HTERT RPE-1 (cell line): ENCODE measurements around the gene SLC40A1.

ENCODE experiments used
- in situ Hi-C: fragments of 300-500 bp; cut with MboI; formaldehyde crosslinking; loops from 4 replicates; pipeline ENCODE4 v1.14.3; 2020; ENCODE audit warnings: low sequenced_read_pairs

SLC40A1 gene

GRCh38 chr2:189516546-189516945 lies 64.0 kb downstream of the SLC40A1 start:
- in situ Hi-C loops, result no loop called here

DNA sequence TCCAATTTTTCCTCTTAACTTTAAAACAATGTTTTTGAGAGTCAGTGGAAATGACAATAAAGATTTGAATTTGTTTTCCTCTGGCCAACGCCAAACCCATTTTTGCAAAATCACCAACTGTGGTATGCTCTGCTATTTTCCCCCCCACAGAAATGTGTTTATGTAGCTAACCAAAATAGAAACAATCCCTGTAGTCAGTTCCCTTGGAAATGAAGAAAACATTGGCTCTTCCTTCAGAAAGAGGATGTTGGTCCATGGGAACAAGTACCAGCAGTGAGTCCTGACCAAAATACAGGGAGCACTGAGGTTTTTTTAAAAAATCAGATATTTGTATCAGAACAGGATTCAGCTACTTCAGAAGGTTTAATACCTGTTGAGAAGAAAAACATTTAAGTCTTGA lies 65.3 kb downstream of the SLC40A1 start:
- in situ Hi-C loops, result no loop called here

DNA sequence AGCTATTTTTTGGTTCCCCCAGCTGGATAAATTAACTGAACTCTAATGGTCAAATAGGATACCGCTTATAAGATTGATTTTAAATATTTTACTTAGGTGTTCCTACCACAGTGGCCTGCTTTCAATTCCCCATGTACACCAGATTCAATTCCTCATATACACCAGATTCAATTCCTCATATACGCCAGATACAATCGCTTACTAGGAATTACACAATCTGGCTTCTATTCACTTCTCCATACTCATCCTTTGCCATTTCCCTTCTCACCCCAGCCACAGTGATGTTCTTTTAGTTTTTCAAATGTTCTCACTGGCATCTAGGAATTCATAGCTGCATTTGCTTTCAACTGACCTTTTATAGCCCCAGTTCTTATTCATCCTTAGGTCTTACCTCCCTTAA lies 66.5 kb downstream of the SLC40A1 start:
- in situ Hi-C loops, result no loop called here

DNA sequence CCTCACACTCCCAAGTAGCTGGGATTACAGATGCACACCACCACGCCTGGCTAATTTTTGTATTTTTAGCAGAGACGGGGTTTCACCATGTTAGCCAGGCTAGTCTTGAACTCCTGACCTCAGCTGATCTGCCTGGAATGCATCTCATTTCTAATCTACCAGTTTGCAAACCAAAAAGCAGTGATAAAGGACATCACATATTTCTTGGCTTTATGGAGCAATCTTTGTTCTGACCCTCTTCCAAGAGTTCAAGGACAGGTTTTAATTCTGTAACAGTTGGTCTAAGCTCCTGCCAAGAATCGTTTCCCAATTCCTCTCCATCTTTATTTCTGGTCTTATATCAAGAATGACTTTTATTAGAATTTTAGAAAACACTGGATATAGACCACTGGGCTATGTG lies 67.7 kb downstream of the SLC40A1 start:
- in situ Hi-C loops, result no loop called here

GRCh38 chr2:189511960-189512319 lies 68.6 kb downstream of the SLC40A1 start:
- in situ Hi-C loops, result no loop called here

GRCh38 chr2:189511210-189511959 lies 69.2 kb downstream of the SLC40A1 start:
- in situ Hi-C loops, result no loop called here
